Measurements from ENCODE around the gene NME5. TPM values are rescaled to one million over a fixed set of nuclear protein-coding genes. Genes with fewer than 3 reads are reported as not detected.

The NME5 gene
- total and polyA plus RNA-seq, 2 of the 8 experiments (the other 6 are each of a cell fraction or from before 2014, with no cell fraction given): 0.48 to 0.89 TPM

DNA sequence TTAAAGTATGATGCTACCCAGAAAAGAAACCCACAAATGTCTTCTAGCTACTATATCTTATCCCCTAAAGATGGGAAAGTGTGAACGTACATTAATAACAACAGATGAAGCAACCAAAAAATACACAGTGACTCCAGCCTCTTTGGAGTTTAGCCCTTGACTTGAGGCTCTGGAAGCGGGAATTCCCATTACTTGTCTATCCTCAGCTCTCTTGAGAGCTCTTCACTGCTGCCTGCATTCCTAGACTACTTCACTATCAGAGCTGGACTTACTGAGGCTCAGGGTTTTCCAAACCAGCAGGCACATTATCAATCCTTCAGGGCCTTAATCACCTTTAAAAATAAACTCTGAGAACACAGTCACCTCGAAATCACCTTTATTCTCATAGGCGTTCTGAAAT, 1.0 kb upstream of the NME5 start:
- Histone ChIP-seq H4K91ac (replicated peaks; ENCODE audit: insufficient read length, low read length) (no peak overlapping the region), H3K23ac (ENCODE audit: insufficient read length) (no peak overlapping the region), H3K27me3 (replicated peaks in 1 of 4; ENCODE audit: control insufficient read depth in 3 of 4, extremely low read depth in 1 of 4, insufficient read depth in 3 of 4, low read length in 3 of 4) (no peaks in the 10 kb centered on the region), H3K18ac (ENCODE audit: extremely low read depth, low read length) (no peak overlapping the region), H2BK12ac (ENCODE audit: low read depth, low read length) (no peak overlapping the region), H3K4me3 (ENCODE audit: extremely low read depth in 1 of 4, insufficient read depth in 2 of 4, low read depth in 3 of 4, low read length in 4 of 4) (no peak overlapping the region), H3K14ac (ENCODE audit: insufficient read length) (no peak overlapping the region), H3K4me1 (replicated peaks in 1 of 4; ENCODE audit: control insufficient read depth in 3 of 4, insufficient read depth in 4 of 4, low read length in 3 of 4) (no peaks in the 10 kb centered on the region; a peak in 1 of 7 replicates), H3K23me2 (ENCODE audit: low read depth, low read length) (peaks cover 4% of the 10 kb centered on the region; the same call in 1 of the 2 replicates), H3K79me2 (ENCODE audit: control insufficient read depth in 1 of 2, insufficient read depth in 2 of 2, low read length in 2 of 2) (no peaks in the 10 kb centered on the region), H3K27ac (ENCODE audit: low read depth, low read length) (no peak overlapping the region), H3K4ac (replicated peaks; ENCODE audit: insufficient read length, low read depth, low read length) (no peak overlapping the region), H2AFZ (ENCODE audit: low read length) (no peak overlapping the region; the same call in 1 of the 2 replicates), H3K4me2 (ENCODE audit: insufficient read depth in 1 of 2, low read depth in 2 of 2, low read length in 2 of 2) (no peak overlapping the region; a peak in 1 of 4 replicates), H4K20me1 (replicated peaks in 1 of 2; ENCODE audit: control insufficient read depth in 1 of 2, insufficient read depth in 2 of 2, low read length in 2 of 2) (no peaks in the 10 kb centered on the region), H2BK120ac (replicated peaks; ENCODE audit: low read depth, low read length) (no peak overlapping the region), H2BK5ac (ENCODE audit: low read depth, low read length) (no peak overlapping the region), H4K8ac (ENCODE audit: extremely low read depth, insufficient read depth, low read length) (no peak overlapping the region), H3K36me3 (ENCODE audit: control insufficient read depth in 2 of 4, insufficient read depth in 4 of 4, low read length in 3 of 4) (no peaks in the 10 kb centered on the region), H2BK20ac (ENCODE audit: low read length) (no peak overlapping the region), H3K79me1 (ENCODE audit: low read depth, low read length) (no peaks in the 10 kb centered on the region), H4K5ac (ENCODE audit: insufficient read length, low read depth, low read length) (no peak overlapping the region), H3K56ac (replicated peaks; ENCODE audit: insufficient read length, low read depth, low read length) (no peak overlapping the region), H3K9ac (replicated peaks in 1 of 4; ENCODE audit: extremely low read depth in 1 of 4, low read depth in 3 of 4, low read length in 3 of 4) (no peak overlapping the region), H2BK15ac (ENCODE audit: low read length) (no peak overlapping the region), H2AK5ac (ENCODE audit: low read depth, low read length) (no peak overlapping the region), H3K9me3 (ENCODE audit: insufficient read depth in 2 of 2, low read depth in 1 of 2, low read length in 1 of 2) (no peaks in the 10 kb centered on the region)
- POLR2A ChIA-PET (ENCODE audit: partially characterized antibody): interaction anchor here (1.3 kb wide), 1 partner anchor 325 kb away, joined by 4 read pairs; the partner anchor contains the start of gene EGR1
- CTCF ChIA-PET (ENCODE audit: partially characterized antibody): interaction anchor here (1.0 to 2.8 kb wide), 5 partner anchors 22 to 104 kb away, joined by 3 to 10 read pairs (median 6); no protein-coding TSS in a partner anchor
- TF ChIP-seq, protein P1, sequence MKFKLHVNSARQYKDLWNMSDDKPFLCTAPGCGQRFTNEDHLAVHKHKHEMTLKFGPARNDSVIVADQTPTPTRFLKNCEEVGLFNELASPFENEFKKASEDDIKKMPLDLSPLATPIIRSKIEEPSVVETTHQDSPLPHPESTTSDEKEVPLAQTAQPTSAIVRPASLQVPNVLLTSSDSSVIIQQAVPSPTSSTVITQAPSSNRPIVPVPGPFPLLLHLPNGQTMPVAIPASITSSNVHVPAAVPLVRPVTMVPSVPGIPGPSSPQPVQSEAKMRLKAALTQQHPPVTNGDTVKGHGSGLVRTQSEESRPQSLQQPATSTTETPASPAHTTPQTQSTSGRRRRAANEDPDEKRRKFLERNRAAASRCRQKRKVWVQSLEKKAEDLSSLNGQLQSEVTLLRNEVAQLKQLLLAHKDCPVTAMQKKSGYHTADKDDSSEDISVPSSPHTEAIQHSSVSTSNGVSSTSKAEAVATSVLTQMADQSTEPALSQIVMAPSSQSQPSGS (IDR thresholded peaks at IDR 0.05; ENCODE audit: low read length): no peak
- no peak for TF ChIP-seq SIX5 (IDR thresholded peaks at IDR 0.05; ENCODE audit: low read depth, low read length)
- no peak for FAIRE-seq
- 83% methylated on average over 4 of the region's 4 CpGs; no CpG with 5 or more reads in 1 of the 2 experiments for WGBS, 2 experiments (ENCODE audit: extremely low coverage in 1 of 2, insufficient coverage in 1 of 2, insufficient read length in 1 of 2, insufficient replicate concordance in 2 of 2, low coverage in 1 of 2, low lambda C conversion rate in 2 of 2, missing lambda C conversion rate in 1 of 2)
- no peak for DNase-seq (ENCODE audit: low read depth in 1 of 2, low spot score in 2 of 2)

Measured in H1 (cell line).